Choroid plexus epithelial cell (primary cell): ENCODE results near the gene ADCY2.

Experiments used
- DNase-seq: peaks from one replicate; pipeline ENCODE4 v3.0.0-alpha.2; 2010; ENCODE audit warnings: low read depth
- H3K4me3 ChIP-seq: 2 replicates; pipeline ENCODE4 v1.5.1; 2011; ENCODE audit warnings: low read depth, mild to moderate bottlenecking, control low read depth, low read length, moderate library complexity
- CTCF ChIP-seq: conservative IDR thresholded peaks from 2 replicates; pipeline ENCODE4 v1.5.1; 2011; ENCODE audit warnings: low read depth, mild to moderate bottlenecking, control low read depth, inconsistent platforms, low read length, moderate library complexity

The ADCY2 gene

GRCh38 chr5:7754997-7755596 is 359.2 kb downstream of the ADCY2 start:
- no peak overlapping the region for H3K4me3 ChIP-seq
- peak; percentile 59 for DNase-seq
- TF ChIP-seq CTCF, result peak; percentile 79

GRCh38 chr5:7755958-7756357 is 360.0 kb downstream of the ADCY2 start:
- TF ChIP-seq CTCF, result no peak
- H3K4me3 ChIP-seq, result no peak overlapping the region
- no peak for DNase-seq

- no peak overlapping the region for H3K4me3 ChIP-seq
- TF ChIP-seq CTCF, result no peak
- DNase-seq, result no peak
These were observed 360.5 kb downstream of the ADCY2 start for GRCh38 chr5:7756453-7756852.

GRCh38 chr5:7759257-7759871 is 363.4 kb downstream of the ADCY2 start:
- DNase-seq, result no peak
- TF ChIP-seq CTCF, result no peak
- no peak overlapping the region for H3K4me3 ChIP-seq

GRCh38 chr5:7759951-7760580 is 364.1 kb downstream of the ADCY2 start:
- TF ChIP-seq CTCF, result no peak
- DNase-seq, result no peak
- H3K4me3 ChIP-seq, result no peak overlapping the region

GRCh38 chr5:7762267-7762666 is 366.3 kb downstream of the ADCY2 start:
- DNase-seq, result no peak
- TF ChIP-seq CTCF, result no peak
- H3K4me3 ChIP-seq, result no peak overlapping the region
